Smooth muscle cell (in vitro differentiated cells): ENCODE measurements around the gene MAGOH. TPM values are rescaled to one million over a fixed set of nuclear protein-coding genes. Genes with fewer than 3 reads are reported as not detected.
A peak's percentile ranks its signal among the peaks of the same experiment; 100 is the strongest.

Experiments used
- DNase-seq: peaks from one replicate; lab custom pipeline; 2025; ENCODE audit not compliant: unreplicated experiment; lab: John Stamatoyannopoulos, UW
- H2AFZ ChIP-seq: fragments of 200-600 bp; sonication (generic); 2 replicates; pipeline ENCODE4 v1.6.0; 2016; ENCODE audit warnings: antibody characterized with exemption, low read depth, mild to moderate bottlenecking
- H3F3A ChIP-seq: fragments of 200-600 bp; sonication (generic); 2 replicates; pipeline ENCODE4 v1.6.0; 2017; ENCODE audit warnings: antibody characterized with exemption, low read depth
- H3K27ac ChIP-seq: fragments of 200-600 bp; sonication (generic); 2 replicates; pipeline ENCODE4 v1.5.1; 2016; ENCODE audit warnings: low read depth, mild to moderate bottlenecking
- H3K27me3 ChIP-seq: fragments of 200-600 bp; sonication (generic); 2 replicates; pipeline ENCODE4 v1.6.1; 2016; ENCODE audit warnings: low read depth, mild to moderate bottlenecking
- H3K36me3 ChIP-seq: fragments of 200-600 bp; sonication (generic); 2 replicates; pipeline ENCODE4 v1.5.1; 2016; ENCODE audit warnings: low read depth
- H3K4me1 ChIP-seq: fragments of 200-600 bp; sonication (generic); 2 replicates; pipeline ENCODE4 v1.5.1; 2016; ENCODE audit warnings: low read depth
- H3K4me2 ChIP-seq: fragments of 200-600 bp; sonication (generic); 2 replicates; pipeline ENCODE4 v1.6.0; 2016; ENCODE audit warnings: mild to moderate bottlenecking
- H3K4me3 ChIP-seq: fragments of 200-600 bp; sonication (generic); 2 replicates; pipeline ENCODE4 v1.5.1; 2016; ENCODE audit warnings: mild to moderate bottlenecking
- H3K79me2 ChIP-seq: fragments of 200-600 bp; sonication (generic); 2 replicates; pipeline ENCODE4 v1.6.0; 2016; ENCODE audit warnings: low read depth, mild to moderate bottlenecking
- H3K9ac ChIP-seq: fragments of 200-600 bp; sonication (generic); 2 replicates; pipeline ENCODE4 v1.6.0; 2016; ENCODE audit warnings: low read depth
- H3K9me3 ChIP-seq: fragments of 200-600 bp; sonication (generic); replicated peaks from 2 replicates; pipeline ENCODE4 v1.5.1; 2016; ENCODE audit warnings: low read depth
- H4K20me1 ChIP-seq: fragments of 200-600 bp; sonication (generic); 2 replicates; pipeline ENCODE4 v1.6.0; 2016; ENCODE audit warnings: low read depth
- CTCF ChIP-seq: fragments of 200-600 bp; sonication (generic); IDR thresholded peaks from 2 replicates; pipeline ENCODE4 v1.5.1; 2017; ENCODE audit warnings: borderline replicate concordance, mild to moderate bottlenecking, antibody characterized with exemption; ENCODE audit not compliant: insufficient read depth, poor library complexity, severe bottlenecking
- WGBS: methylation state at CpG from one replicate; pipeline ENCODE4 v1.1.7; 2016; ENCODE audit warnings: low lambda C conversion rate; 5-methylcytosine and 5-hydroxymethylcytosine counted together
- polyA plus RNA-seq: library from polyadenylated mRNA; unstranded; fragments of >200 nt; fragmentation: Nextera tagmentation; extraction: Ambion mirVana; gene quantifications from 2 replicates; pipeline ENCODE4 v1.2.1, GENCODE V29; 2016
- total RNA-seq: library from RNA; depleted of rRNA; stranded (reverse); fragments of >200 nt; gene quantifications from 2 replicates; pipeline ENCODE4 v1.2.3, GENCODE V29; 2014

Gene MAGOH
- total and polyA plus RNA-seq, 2 experiments from 2014 or later: 28.5 to 37.3 TPM

- Histone ChIP-seq H3K36me3 (no peaks in the 10 kb centered on the region), H3K79me2 (no peaks in the 10 kb centered on the region)
These were observed 22.4 kb upstream of the MAGOH start for GRCh38 chr1:53260631-53261247.

GRCh38 chr1:53259932-53260331, 21.6 kb upstream of the MAGOH start:
- Histone ChIP-seq H3K9ac (no peak overlapping the region), H3K36me3 (no peaks in the 10 kb centered on the region), H3K27me3 (no peaks in the 10 kb centered on the region), H3F3A (no peaks in the 10 kb centered on the region), H4K20me1 (no peaks in the 10 kb centered on the region), H3K79me2 (no peaks in the 10 kb centered on the region), H3K9me3 (no peaks in the 10 kb centered on the region), H3K27ac (no peak overlapping the region), H3K4me1 (no peaks in the 10 kb centered on the region), H3K4me3 (no peak overlapping the region), H3K4me2 (no peak overlapping the region), H2AFZ (no peak overlapping the region)
- no peak for TF ChIP-seq CTCF
- DNase-seq: no peak
- WGBS: 93% methylated on average over 2 of the region's 2 CpGs

More at GRCh38 chr1:53260631-53261247, 22.4 kb upstream of the MAGOH start:
- TF ChIP-seq CTCF: no peak
- no peak for DNase-seq
- Histone ChIP-seq H3K4me1 (no peaks in the 10 kb centered on the region), H2AFZ (no peak overlapping the region), H3K27ac (no peak overlapping the region), H3K4me3 (no peak overlapping the region), H3F3A (no peaks in the 10 kb centered on the region), H3K27me3 (no peaks in the 10 kb centered on the region), H3K4me2 (no peak overlapping the region), H3K9ac (no peak overlapping the region), H4K20me1 (no peaks in the 10 kb centered on the region), H3K9me3 (no peaks in the 10 kb centered on the region)
- WGBS: 46% methylated on average over 4 of the region's 4 CpGs

GRCh38 chr1:53258216-53258615, 19.9 kb upstream of the MAGOH start:
- no peak overlapping the region for H3K9ac ChIP-seq
- WGBS: 73% methylated on average over 1 of the region's 1 CpG
- no peaks in the 10 kb centered on the region for H3K9me3 ChIP-seq
- no peaks in the 10 kb centered on the region for H3K4me1 ChIP-seq
- H3K79me2 ChIP-seq: no peaks in the 10 kb centered on the region
- no peak overlapping the region for H2AFZ ChIP-seq
- no peak for TF ChIP-seq CTCF
- no peaks in the 10 kb centered on the region for H3K27me3 ChIP-seq
- H3K27ac ChIP-seq: no peak overlapping the region
- H3K4me2 ChIP-seq: peak overlapping the region; percentile 25
- H3F3A ChIP-seq: no peaks in the 10 kb centered on the region
- DNase-seq: no peak
- no peaks in the 10 kb centered on the region for H4K20me1 ChIP-seq
- H3K36me3 ChIP-seq: no peaks in the 10 kb centered on the region
- H3K4me3 ChIP-seq: no peak overlapping the region

- Histone ChIP-seq H3K4me1 (no peaks in the 10 kb centered on the region), H3K79me2 (no peaks in the 10 kb centered on the region), H3K9ac (no peak overlapping the region), H3K36me3 (no peaks in the 10 kb centered on the region), H3K27me3 (no peaks in the 10 kb centered on the region), H3K27ac (peak overlapping the region; percentile 23), H3F3A (no peaks in the 10 kb centered on the region), H3K4me3 (no peak overlapping the region), H2AFZ (no peak overlapping the region), H4K20me1 (no peaks in the 10 kb centered on the region), H3K9me3 (no peaks in the 10 kb centered on the region), H3K4me2 (peak overlapping the region; percentile 25)
- DNase-seq: no peak
- WGBS: 85% methylated on average over 5 of the region's 5 CpGs
- no peak for TF ChIP-seq CTCF
These were observed 19.2 kb upstream of the MAGOH start for GRCh38 chr1:53257454-53258081.
